ENCODE data around the gene TJAP1.

The TJAP1 gene

GRCh38 chr6:43478008-43478372 lies 620 bp downstream of the TJAP1 start:
- no peak for DNase-seq
- Mint-ChIP-seq H3K9me3 (no peaks in the 10 kb centered on the region), H3K27me3 (no peaks in the 10 kb centered on the region), H3K36me3 (peaks cover 5% of the 10 kb centered on the region), H3K27ac (peak overlapping the region; percentile 91), H3K4me3 (peak overlapping the region; percentile 95), H3K4me1 (peaks cover 44% of the 10 kb centered on the region)
- CTCF ChIA-PET, result interaction anchor here (2.3 kb wide), 1 partner anchor 29 kb away, joined by 6 read pairs; no protein-coding TSS in a partner anchor

- CTCF ChIA-PET, result interaction anchor here (1.2 kb wide), 1 partner anchor 10 kb away, joined by 4 read pairs; no protein-coding TSS in a partner anchor
- Mint-ChIP-seq H3K36me3 (peaks cover 5% of the 10 kb centered on the region), H3K9me3 (no peaks in the 10 kb centered on the region), H3K4me3 (no peak overlapping the region), H3K27ac (no peak overlapping the region), H3K27me3 (no peaks in the 10 kb centered on the region), H3K4me1 (peaks cover 44% of the 10 kb centered on the region)
- no peak for DNase-seq
Observed at GRCh38 chr6:43481075-43481474, 3.7 kb downstream of the TJAP1 start.

- Mint-ChIP-seq H3K4me1 (peaks cover 41% of the 10 kb centered on the region), H3K27ac (no peak overlapping the region), H3K36me3 (peaks cover 5% of the 10 kb centered on the region), H3K4me3 (no peak overlapping the region), H3K9me3 (no peaks in the 10 kb centered on the region), H3K27me3 (no peaks in the 10 kb centered on the region)
- CTCF ChIA-PET, result interaction anchor here (1.2 kb wide), 1 partner anchor 10 kb away, joined by 4 read pairs; no protein-coding TSS in a partner anchor
- no peak for DNase-seq
Observed at GRCh38 chr6:43481591-43482236, 4.3 kb downstream of the TJAP1 start.

GRCh38 chr6:43488667-43489276 lies 11.4 kb downstream of the TJAP1 start:
- no peak overlapping the region for H3K27ac Mint-ChIP-seq
- peaks cover 4% of the 10 kb centered on the region for H3K4me1 Mint-ChIP-seq
- no peaks in the 10 kb centered on the region for H3K27me3 Mint-ChIP-seq
- CTCF ChIA-PET, result interaction anchor here (1.5 kb wide), 1 partner anchor 17 kb away, joined by 6 read pairs; no protein-coding TSS in a partner anchor
- H3K4me3 Mint-ChIP-seq, result no peak overlapping the region
- no peaks in the 10 kb centered on the region for H3K9me3 Mint-ChIP-seq
- DNase-seq, result no peak
- peaks cover 3% of the 10 kb centered on the region for H3K36me3 Mint-ChIP-seq

GRCh38 chr6:43489277-43490072 lies 12.1 kb downstream of the TJAP1 start:
- no peaks in the 10 kb centered on the region for H3K9me3 Mint-ChIP-seq
- no peak for DNase-seq
- H3K36me3 Mint-ChIP-seq, result peaks cover 3% of the 10 kb centered on the region
- H3K4me1 Mint-ChIP-seq, result peaks cover 9% of the 10 kb centered on the region
- no peak overlapping the region for H3K27ac Mint-ChIP-seq
- no peak overlapping the region for H3K4me3 Mint-ChIP-seq
- no peaks in the 10 kb centered on the region for H3K27me3 Mint-ChIP-seq
- CTCF ChIA-PET, result no interaction called here

GRCh38 chr6:43490523-43490939 lies 13.2 kb downstream of the TJAP1 start:
- CTCF ChIA-PET, result interaction anchor here (0.7 kb wide), 1 partner anchor 15 kb away, joined by 3 read pairs; no protein-coding TSS in a partner anchor
- no peak overlapping the region for H3K27ac Mint-ChIP-seq
- H3K9me3 Mint-ChIP-seq, result no peaks in the 10 kb centered on the region

GRCh38 chr6:43491750-43492661 lies 14.6 kb downstream of the TJAP1 start:
- Mint-ChIP-seq H3K9me3 (no peaks in the 10 kb centered on the region), H3K27ac (no peak overlapping the region), H3K4me3 (no peak overlapping the region), H3K36me3 (peaks cover under 1% of the 10 kb centered on the region), H3K4me1 (peaks cover 21% of the 10 kb centered on the region), H3K27me3 (no peaks in the 10 kb centered on the region)
- CTCF ChIA-PET, result interaction anchor here (0.9 to 1.0 kb wide), 2 partner anchors 11 to 14 kb away, joined by 4 to 5 read pairs; no protein-coding TSS in a partner anchor
- DNase-seq, result no peak

More at GRCh38 chr6:43490523-43490939, 13.2 kb downstream of the TJAP1 start:
- H3K36me3 Mint-ChIP-seq, result peaks cover 3% of the 10 kb centered on the region
- peaks cover 18% of the 10 kb centered on the region for H3K4me1 Mint-ChIP-seq
- DNase-seq, result no peak
- H3K4me3 Mint-ChIP-seq, result no peak overlapping the region
- no peaks in the 10 kb centered on the region for H3K27me3 Mint-ChIP-seq

- Mint-ChIP-seq H3K27me3 (no peaks in the 10 kb centered on the region), H3K27ac (no peak overlapping the region), H3K4me1 (peaks cover 21% of the 10 kb centered on the region), H3K4me3 (no peak overlapping the region), H3K36me3 (no peaks in the 10 kb centered on the region), H3K9me3 (no peaks in the 10 kb centered on the region)
- DNase-seq, result no peak
- CTCF ChIA-PET, result interaction anchor here (6.3 kb wide), 1 partner anchor 14 kb away, joined by 44 read pairs; no protein-coding TSS in a partner anchor
Observed at GRCh38 chr6:43492673-43493072, 15.3 kb downstream of the TJAP1 start.

GRCh38 chr6:43493230-43493629 lies 15.9 kb downstream of the TJAP1 start:
- Mint-ChIP-seq H3K27me3 (no peaks in the 10 kb centered on the region), H3K4me3 (no peak overlapping the region), H3K27ac (peak overlapping the region; percentile 5), H3K36me3 (peaks cover under 1% of the 10 kb centered on the region), H3K4me1 (peaks cover 21% of the 10 kb centered on the region), H3K9me3 (no peaks in the 10 kb centered on the region)
- DNase-seq, result no peak
- CTCF ChIA-PET, result interaction anchor here (6.3 kb wide), 1 partner anchor 13 kb away, joined by 44 read pairs; no protein-coding TSS in a partner anchor

- peak overlapping the region; percentile 24 for H3K27ac Mint-ChIP-seq
- H3K9me3 Mint-ChIP-seq, result no peaks in the 10 kb centered on the region
- CTCF ChIA-PET, result interaction anchor here (2.1 to 6.3 kb wide), 2 partner anchors 13 to 40 kb away, joined by 4 to 44 read pairs; no protein-coding TSS in a partner anchor
- H3K27me3 Mint-ChIP-seq, result no peaks in the 10 kb centered on the region
- peaks cover 2% of the 10 kb centered on the region for H3K36me3 Mint-ChIP-seq
- H3K4me1 Mint-ChIP-seq, result peaks cover 21% of the 10 kb centered on the region
- H3K4me3 Mint-ChIP-seq, result no peak overlapping the region
- no peak for DNase-seq
Observed at GRCh38 chr6:43493833-43494232, 16.5 kb downstream of the TJAP1 start.

GRCh38 chr6:43494321-43494720 lies 17.0 kb downstream of the TJAP1 start:
- CTCF ChIA-PET, result interaction anchor here (1.0 to 6.3 kb wide), 6 partner anchors 9 to 232 kb away, joined by 3 to 44 read pairs (median 4); no protein-coding TSS in a partner anchor
- Mint-ChIP-seq H3K9me3 (no peaks in the 10 kb centered on the region), H3K27me3 (no peaks in the 10 kb centered on the region), H3K36me3 (peaks cover 3% of the 10 kb centered on the region), H3K4me1 (peaks cover 21% of the 10 kb centered on the region), H3K4me3 (no peak overlapping the region), H3K27ac (peak overlapping the region; percentile 24)
- DNase-seq, result no peak

- Mint-ChIP-seq H3K27me3 (no peaks in the 10 kb centered on the region), H3K4me3 (no peak overlapping the region), H3K4me1 (peaks cover 21% of the 10 kb centered on the region), H3K9me3 (no peaks in the 10 kb centered on the region), H3K27ac (peak overlapping the region; percentile 87), H3K36me3 (peaks cover 7% of the 10 kb centered on the region)
- CTCF ChIA-PET, result interaction anchor here (1.0 to 6.3 kb wide), 6 partner anchors 9 to 233 kb away, joined by 3 to 44 read pairs (median 4); no protein-coding TSS in a partner anchor
- no peak for DNase-seq
Observed at GRCh38 chr6:43494766-43495165, 17.4 kb downstream of the TJAP1 start.

- H3K27ac Mint-ChIP-seq, result peak overlapping the region; percentile 87
Observed at GRCh38 chr6:43495409-43495941, 18.1 kb downstream of the TJAP1 start.

More at GRCh38 chr6:43495409-43495941, 18.1 kb downstream of the TJAP1 start:
- H3K27me3 Mint-ChIP-seq, result no peaks in the 10 kb centered on the region
- no peaks in the 10 kb centered on the region for H3K9me3 Mint-ChIP-seq
- DNase-seq, result peak; percentile 55
- CTCF ChIA-PET, result interaction anchor here (0.8 to 6.3 kb wide), 9 partner anchors 10 to 266 kb away, joined by 3 to 44 read pairs (median 4); partner anchors contain the start of gene DNPH1
- H3K36me3 Mint-ChIP-seq, result peaks cover 10% of the 10 kb centered on the region
- H3K4me3 Mint-ChIP-seq, result no peak overlapping the region
- peaks cover 21% of the 10 kb centered on the region for H3K4me1 Mint-ChIP-seq
